ENCODE measurements around the gene PGM2.

GRCh38 chr4:37847311-37847884 lies 20.9 kb downstream of the PGM2 start:
- no peak for TF ChIP-seq POLR2AphosphoS5 (IDR thresholded peaks at IDR 0.05)
- no peak for TF ChIP-seq CTCF (IDR thresholded peaks at IDR 0.05)
- no peak for TF ChIP-seq POLR2A (IDR thresholded peaks at IDR 0.05)
